Measurements from ENCODE around the gene ZNF808. TPM values are rescaled to one million over a fixed set of nuclear protein-coding genes. Genes with fewer than 3 reads are reported as not detected.
"Not testable (repeated sequence)": the region's sequence is repeated elsewhere in the genome, so short reads cannot be mapped to it uniquely, and the experiment has no call there.

ZNF808 gene
- polyA plus RNA-seq, 4 donors = 1.1 to 15.2 (median 4.1) TPM

DNA sequence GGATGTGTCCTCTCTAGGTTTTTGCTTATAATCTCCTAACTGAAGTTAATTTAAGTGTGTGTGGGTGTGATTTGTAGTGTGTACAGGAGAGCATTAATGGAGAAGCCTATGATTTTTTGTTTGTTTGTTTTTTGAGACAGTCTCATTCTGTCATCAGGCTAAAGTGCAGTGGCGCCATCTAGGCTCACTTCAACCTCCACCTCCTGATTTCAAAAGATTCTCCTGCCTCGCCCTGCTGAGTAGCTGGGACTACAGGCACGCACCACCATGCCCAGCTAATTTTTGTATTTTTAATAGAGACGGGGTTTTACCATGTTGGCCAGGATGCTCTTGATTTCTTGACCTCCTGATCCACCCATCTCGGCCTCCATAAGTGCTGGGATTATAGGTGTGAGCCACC, 63.3 kb downstream of the ZNF808 start:
- FAIRE-seq = no peak
- no peak overlapping the region for H3K4me3 ChIP-seq (ENCODE audit: low read depth in 1 of 3, low read length in 3 of 3)
- WGBS, 3 donors = 90 to 98% (median 94%) methylated on average over 5 of the region's 5 CpGs

DNA sequence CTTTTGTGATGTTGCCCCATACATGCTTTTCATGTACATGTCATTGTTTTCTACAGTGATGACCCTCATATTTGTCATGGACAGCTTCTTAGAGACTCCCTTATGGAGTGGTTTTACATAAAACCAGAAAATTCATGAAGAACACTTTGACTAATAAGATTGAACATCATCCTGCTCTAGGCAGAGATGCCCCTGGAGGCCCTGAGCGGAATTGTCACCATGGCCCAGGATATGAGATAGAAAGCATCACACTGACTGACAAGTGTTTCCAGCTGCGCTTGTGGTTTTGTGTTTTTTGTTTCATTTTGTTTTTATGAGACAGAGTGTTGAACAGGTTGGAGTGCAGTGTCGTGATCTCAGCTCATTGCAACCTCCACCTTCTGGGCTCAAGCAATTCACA, 64.8 kb downstream of the ZNF808 start:
- Histone ChIP-seq H3K36me3 (ENCODE audit: control insufficient read depth in 3 of 3, insufficient read depth in 2 of 3, low read depth in 1 of 3, low read length in 3 of 3) (peaks cover 0 to 31% (median 17%) of the 10 kb centered on the region in 3 donors), H3K27me3 (ENCODE audit: control insufficient read depth in 3 of 3, insufficient read depth in 3 of 3, low read length in 3 of 3) (no peaks in the 10 kb centered on the region), H3K9me3 (ENCODE audit: control insufficient read depth in 2 of 2, insufficient read depth in 1 of 2, low read depth in 1 of 2, low read length in 1 of 2) (peaks cover 0 to 29% of the 10 kb centered on the region in 2 donors), H3K4me3 (ENCODE audit: low read depth in 1 of 3, low read length in 3 of 3) (no peak overlapping the region), H3K27ac (ENCODE audit: low read depth in 1 of 3, low read length in 2 of 3) (no peak overlapping the region), H3K4me1 (ENCODE audit: control insufficient read depth in 3 of 3, insufficient read depth in 2 of 3, low read depth in 1 of 3, low read length in 2 of 3) (no peaks in the 10 kb centered on the region)
- no peak for FAIRE-seq
- WGBS, 3 donors = 71 to 96% (median 92%) methylated on average over 3 of the region's 3 CpGs
- no peak for DNase-seq

More for the DNA sequence above, 63.3 kb downstream of the ZNF808 start:
- DNase-seq = no peak
- Histone ChIP-seq H3K27me3 (ENCODE audit: control insufficient read depth in 3 of 3, insufficient read depth in 3 of 3, low read length in 3 of 3) (no peaks in the 10 kb centered on the region), H3K9me3 (ENCODE audit: control insufficient read depth in 2 of 2, insufficient read depth in 1 of 2, low read depth in 1 of 2, low read length in 1 of 2) (peaks cover 2 to 38% of the 10 kb centered on the region in 2 donors), H3K36me3 (ENCODE audit: control insufficient read depth in 3 of 3, insufficient read depth in 2 of 3, low read depth in 1 of 3, low read length in 3 of 3) (peaks cover 0 to 43% (median 13%) of the 10 kb centered on the region in 3 donors), H3K27ac (ENCODE audit: low read depth in 1 of 3, low read length in 2 of 3) (no peak overlapping the region), H3K4me1 (ENCODE audit: control insufficient read depth in 3 of 3, insufficient read depth in 2 of 3, low read depth in 1 of 3, low read length in 2 of 3) (no peaks in the 10 kb centered on the region)

DNA sequence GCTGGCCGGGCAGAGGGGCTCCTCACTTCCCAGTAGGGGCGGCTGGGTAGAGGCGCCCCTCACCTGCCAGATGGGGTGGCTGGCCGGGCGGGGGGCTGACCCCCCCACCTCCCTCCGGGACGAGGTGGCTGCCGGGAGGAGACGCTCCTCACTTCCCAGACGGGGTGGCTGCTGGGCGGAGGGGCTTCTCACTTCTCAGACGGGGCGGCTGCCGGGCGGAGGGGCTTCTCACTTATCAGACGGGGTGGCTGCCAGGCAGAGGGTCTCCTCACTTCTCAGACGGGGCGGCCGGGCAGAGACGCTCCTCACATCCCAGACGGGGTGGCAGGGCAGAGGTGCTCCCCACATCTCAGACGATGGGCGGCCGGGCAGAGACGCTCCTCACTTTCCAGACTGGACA, 66.0 kb downstream of the ZNF808 start:
- not testable (repeated sequence) for H3K4me1 ChIP-seq (ENCODE audit: control insufficient read depth in 3 of 3, insufficient read depth in 2 of 3, low read depth in 1 of 3, low read length in 2 of 3); H3K27ac ChIP-seq (ENCODE audit: low read depth in 1 of 3, low read length in 2 of 3); H3K27me3 ChIP-seq (ENCODE audit: control insufficient read depth in 3 of 3, insufficient read depth in 3 of 3, low read length in 3 of 3); FAIRE-seq; H3K4me3 ChIP-seq (ENCODE audit: low read depth in 1 of 3, low read length in 3 of 3); DNase-seq
- WGBS, 3 donors = 97 to 100% methylated on average over 3 to 25 of the region's 25 CpGs; no CpG with 5 or more reads in 1 of the 3 donors
- Histone ChIP-seq H3K9me3 (ENCODE audit: control insufficient read depth in 2 of 2, insufficient read depth in 1 of 2, low read depth in 1 of 2, low read length in 1 of 2) (peaks cover 3 to 40% of the 10 kb centered on the region in 2 donors), H3K36me3 (ENCODE audit: control insufficient read depth in 3 of 3, insufficient read depth in 2 of 3, low read depth in 1 of 3, low read length in 3 of 3) (peaks cover 0 to 31% (median 19%) of the 10 kb centered on the region in 3 donors)

DNA sequence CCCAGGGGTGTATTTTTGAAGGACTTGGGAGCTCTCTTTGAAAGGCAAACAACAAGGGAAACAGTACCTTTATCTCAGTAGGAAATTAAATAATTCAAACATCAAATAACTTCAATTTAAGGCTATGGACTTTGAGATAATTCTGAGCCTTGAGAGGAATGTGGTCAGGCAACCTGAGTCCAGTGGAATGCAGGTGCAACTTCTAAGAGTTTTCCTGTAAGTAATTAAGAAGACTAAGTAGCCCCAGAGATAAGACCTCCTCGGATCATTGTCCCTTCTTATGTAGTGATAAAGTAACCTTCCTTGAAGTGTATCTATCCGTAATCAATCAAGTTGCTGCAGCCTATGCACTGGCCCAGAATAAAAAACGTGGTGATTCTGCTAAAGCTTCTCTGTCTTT, 71.8 kb downstream of the ZNF808 start:
- H3K4me1 ChIP-seq (ENCODE audit: control insufficient read depth in 3 of 3, insufficient read depth in 2 of 3, low read depth in 1 of 3, low read length in 2 of 3) = peaks cover 0 to 18% (median 2%) of the 10 kb centered on the region in 3 donors
- peaks cover 3 to 43% of the 10 kb centered on the region in 2 donors for H3K9me3 ChIP-seq (ENCODE audit: control insufficient read depth in 2 of 2, insufficient read depth in 1 of 2, low read depth in 1 of 2, low read length in 1 of 2)
- DNase-seq = peak; percentile 14 to 67
- 27 to 67% (median 42%) methylated on average over 3 of the region's 3 CpGs for WGBS, 3 donors
- no peak overlapping the region for H3K4me3 ChIP-seq (ENCODE audit: low read depth in 1 of 3, low read length in 3 of 3)
- peak overlapping the region in 1 of 3 donors; percentile 97 for H3K27ac ChIP-seq (ENCODE audit: low read depth in 1 of 3, low read length in 2 of 3)
- no peaks in the 10 kb centered on the region for H3K27me3 ChIP-seq (ENCODE audit: control insufficient read depth in 3 of 3, insufficient read depth in 3 of 3, low read length in 3 of 3)
- H3K36me3 ChIP-seq (ENCODE audit: control insufficient read depth in 3 of 3, insufficient read depth in 2 of 3, low read depth in 1 of 3, low read length in 3 of 3) = peaks cover 0 to 17% (median 12%) of the 10 kb centered on the region in 3 donors
- FAIRE-seq = no peak

DNA sequence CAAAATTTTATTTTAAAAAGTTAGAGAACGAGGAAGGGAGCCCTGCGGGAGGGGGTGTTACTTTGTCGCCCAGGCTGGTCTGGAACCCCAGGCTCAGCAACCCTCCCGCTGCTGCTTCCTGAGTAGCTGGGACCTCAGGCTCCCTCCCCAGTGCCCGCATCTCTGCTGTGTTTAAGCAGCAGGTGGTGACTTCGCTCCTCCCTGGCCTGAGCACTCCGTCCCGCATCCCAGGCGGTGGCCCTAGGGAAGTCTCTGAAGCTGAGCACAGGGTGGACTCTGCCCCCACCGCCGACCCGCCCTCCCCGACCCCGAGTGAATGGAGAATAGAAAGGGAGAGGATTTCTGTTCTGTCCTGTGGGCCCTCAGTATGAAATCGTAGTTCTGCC, 73.2 kb downstream of the ZNF808 start:
- H3K9me3 ChIP-seq (ENCODE audit: control insufficient read depth in 2 of 2, insufficient read depth in 1 of 2, low read depth in 1 of 2, low read length in 1 of 2) = peaks cover 3 to 43% of the 10 kb centered on the region in 2 donors
- H3K36me3 ChIP-seq (ENCODE audit: control insufficient read depth in 3 of 3, insufficient read depth in 2 of 3, low read depth in 1 of 3, low read length in 3 of 3) = peaks cover 0 to 25% (median 7%) of the 10 kb centered on the region in 3 donors
- peaks cover 0 to 18% (median 2%) of the 10 kb centered on the region in 3 donors for H3K4me1 ChIP-seq (ENCODE audit: control insufficient read depth in 3 of 3, insufficient read depth in 2 of 3, low read depth in 1 of 3, low read length in 2 of 3)
- 0 to 2% (median 1%) methylated on average over 15 of the region's 15 CpGs for WGBS, 3 donors
- no peaks in the 10 kb centered on the region for H3K27me3 ChIP-seq (ENCODE audit: control insufficient read depth in 3 of 3, insufficient read depth in 3 of 3, low read length in 3 of 3)
- H3K27ac ChIP-seq (ENCODE audit: low read depth in 1 of 3, low read length in 2 of 3) = peak overlapping the region; percentile 53 to 97 (median 84)
- FAIRE-seq = no peak
- H3K4me3 ChIP-seq (ENCODE audit: low read depth in 1 of 3, low read length in 3 of 3) = peak overlapping the region; percentile 71 to 91 (median 72)
- peak in 1 of 2 donors; percentile 86 for DNase-seq

DNA sequence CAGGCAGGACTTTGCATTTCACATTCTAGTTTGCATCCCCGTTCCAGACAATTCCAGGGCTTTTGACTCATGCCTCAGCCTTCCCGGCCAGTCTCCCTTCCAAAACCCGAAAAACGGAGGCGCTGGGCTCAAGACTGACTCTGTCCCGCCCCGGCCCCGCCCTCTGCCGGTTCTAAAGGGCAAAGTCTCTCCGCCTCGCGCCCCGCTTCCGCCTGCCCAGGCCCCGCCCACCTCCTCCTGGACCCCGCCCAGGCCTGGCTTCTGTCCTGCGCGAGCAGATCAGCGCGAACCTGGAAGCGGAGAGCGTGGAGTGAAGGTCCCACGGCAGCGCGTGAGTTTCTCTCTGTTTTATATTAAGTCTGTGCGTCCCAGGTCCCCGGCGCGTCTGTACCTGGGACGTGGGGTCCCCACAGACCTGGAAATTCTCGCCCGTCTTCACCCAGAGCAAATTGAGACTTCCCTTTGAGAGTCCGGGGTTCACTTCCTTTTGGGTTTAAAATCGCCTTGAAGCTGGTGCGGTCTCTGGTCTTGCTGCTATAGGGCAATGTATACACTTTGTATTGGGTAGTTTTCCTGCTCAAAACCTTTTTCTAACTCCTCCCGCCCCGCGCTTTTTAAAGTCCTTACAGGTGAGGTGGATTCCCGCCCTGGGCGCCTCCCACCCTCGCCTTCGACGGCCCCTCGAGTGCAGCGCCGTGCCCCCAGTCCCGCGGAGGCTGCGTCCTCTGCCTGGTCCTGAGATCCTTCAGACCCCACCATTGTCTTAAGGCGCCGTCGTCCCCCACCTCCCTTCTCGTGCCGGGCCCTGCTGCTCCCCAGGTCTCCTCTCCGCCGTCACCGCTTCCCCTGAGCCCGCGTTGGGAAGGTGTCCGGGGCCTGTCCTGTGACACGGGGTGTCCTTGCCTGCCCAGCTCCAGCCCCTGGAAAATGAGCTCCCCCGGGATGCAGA, 73.8 kb downstream of the ZNF808 start:
- peak; percentile 94 to 98 for DNase-seq
- peak overlapping the region; percentile 71 to 91 (median 72) for H3K4me3 ChIP-seq (ENCODE audit: low read depth in 1 of 3, low read length in 3 of 3)
- no peaks in the 10 kb centered on the region for H3K27me3 ChIP-seq (ENCODE audit: control insufficient read depth in 3 of 3, insufficient read depth in 3 of 3, low read length in 3 of 3)
- no peak for FAIRE-seq
- H3K9me3 ChIP-seq (ENCODE audit: control insufficient read depth in 2 of 2, insufficient read depth in 1 of 2, low read depth in 1 of 2, low read length in 1 of 2) = peaks cover 3 to 48% of the 10 kb centered on the region in 2 donors
- peaks cover 0 to 18% (median 2%) of the 10 kb centered on the region in 3 donors for H3K4me1 ChIP-seq (ENCODE audit: control insufficient read depth in 3 of 3, insufficient read depth in 2 of 3, low read depth in 1 of 3, low read length in 2 of 3)
- peaks cover 0 to 30% (median 2%) of the 10 kb centered on the region in 3 donors for H3K36me3 ChIP-seq (ENCODE audit: control insufficient read depth in 3 of 3, insufficient read depth in 2 of 3, low read depth in 1 of 3, low read length in 3 of 3)
- H3K27ac ChIP-seq (ENCODE audit: low read depth in 1 of 3, low read length in 2 of 3) = peak overlapping the region; percentile 63 to 97 (median 84)
- whole genome bisulfite sequencing, 3 donors = 0 to 2% (median 1%) methylated on average over 61 to 62 of the region's 62 CpGs

DNA sequence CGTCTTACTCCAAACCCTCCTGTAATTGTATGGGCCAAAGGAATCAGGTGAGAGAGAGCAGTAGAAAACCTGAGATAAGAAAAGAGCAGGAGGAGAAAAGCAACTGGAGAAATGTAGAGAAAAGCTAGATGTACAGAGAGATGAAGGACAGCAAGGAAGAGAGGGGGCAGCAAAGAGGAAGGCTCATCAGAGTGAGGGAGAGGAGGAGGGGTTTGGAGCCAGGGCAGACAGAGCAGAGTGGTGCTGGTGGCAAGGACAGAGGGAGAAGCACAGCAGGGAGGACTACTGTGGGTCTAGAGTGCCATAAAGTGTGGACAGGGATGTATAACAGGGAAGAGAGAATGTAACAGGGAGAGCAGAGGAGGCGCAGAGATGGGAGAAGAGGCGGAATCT, 74.5 kb downstream of the ZNF808 start:
- H3K27ac ChIP-seq (ENCODE audit: low read depth in 1 of 3, low read length in 2 of 3) = peak overlapping the region in 1 of 3 donors; percentile 97
- DNase-seq; FAIRE-seq; H3K27me3 ChIP-seq (ENCODE audit: control insufficient read depth in 3 of 3, insufficient read depth in 3 of 3, low read length in 3 of 3): not testable (repeated sequence)
- H3K9me3 ChIP-seq (ENCODE audit: control insufficient read depth in 2 of 2, insufficient read depth in 1 of 2, low read depth in 1 of 2, low read length in 1 of 2) = peaks cover 3 to 55% of the 10 kb centered on the region in 2 donors
- H3K4me1 ChIP-seq (ENCODE audit: control insufficient read depth in 3 of 3, insufficient read depth in 2 of 3, low read depth in 1 of 3, low read length in 2 of 3) = peaks cover 0 to 18% (median 2%) of the 10 kb centered on the region in 3 donors
- peak overlapping the region; percentile 71 to 91 (median 72) for H3K4me3 ChIP-seq (ENCODE audit: low read depth in 1 of 3, low read length in 3 of 3)
- 55 to 67% (median 57%) methylated on average over 3 of the region's 3 CpGs for WGBS, 3 donors
- peaks cover 0 to 30% (median 2%) of the 10 kb centered on the region in 3 donors for H3K36me3 ChIP-seq (ENCODE audit: control insufficient read depth in 3 of 3, insufficient read depth in 2 of 3, low read depth in 1 of 3, low read length in 3 of 3)

DNA sequence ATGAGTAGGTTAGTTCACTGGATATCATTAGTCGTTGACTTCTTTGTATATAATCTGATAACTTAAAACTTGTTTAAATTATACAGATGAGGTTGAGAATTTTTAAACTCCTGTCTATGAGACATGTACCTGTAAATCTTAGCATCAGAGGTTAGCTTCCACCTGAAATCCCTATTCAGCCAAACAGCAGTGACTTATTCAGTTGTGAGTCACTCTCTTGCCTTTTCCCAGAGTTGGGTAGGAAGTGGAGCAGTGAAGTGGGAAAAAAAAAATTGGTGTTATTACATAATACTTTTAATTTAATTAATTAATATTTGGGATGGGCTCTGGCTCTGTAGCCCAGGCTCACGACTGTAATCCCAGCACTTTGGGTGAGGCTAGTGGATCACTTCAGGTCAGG, 75.5 kb downstream of the ZNF808 start:
- Histone ChIP-seq H3K27me3 (ENCODE audit: control insufficient read depth in 3 of 3, insufficient read depth in 3 of 3, low read length in 3 of 3) (no peaks in the 10 kb centered on the region), H3K27ac (ENCODE audit: low read depth in 1 of 3, low read length in 2 of 3) (no peak overlapping the region), H3K36me3 (ENCODE audit: control insufficient read depth in 3 of 3, insufficient read depth in 2 of 3, low read depth in 1 of 3, low read length in 3 of 3) (peaks cover 0 to 29% (median 0%) of the 10 kb centered on the region in 3 donors), H3K9me3 (ENCODE audit: control insufficient read depth in 2 of 2, insufficient read depth in 1 of 2, low read depth in 1 of 2, low read length in 1 of 2) (peaks cover 2 to 55% of the 10 kb centered on the region in 2 donors), H3K4me1 (ENCODE audit: control insufficient read depth in 3 of 3, insufficient read depth in 2 of 3, low read depth in 1 of 3, low read length in 2 of 3) (peaks cover 0 to 18% (median 2%) of the 10 kb centered on the region in 3 donors), H3K4me3 (ENCODE audit: low read depth in 1 of 3, low read length in 3 of 3) (no peak overlapping the region)
- no peak for FAIRE-seq
- no peak for DNase-seq
- 78 to 94% (median 91%) methylated on average over 2 of the region's 2 CpGs for WGBS, 3 donors

All from small intestine (tissue), 7 donors.